HG02852 (cell line): ENCODE measurements around the gene C2CD4B.

Experiments
- ATAC-seq: cut with Tn5 transposase; IDR thresholded peaks from one replicate; pipeline ENCODE4 v1.9.1; 2021; ENCODE audit warnings: mild to moderate bottlenecking, moderate library complexity; ENCODE audit not compliant: unreplicated experiment

The C2CD4B gene

DNA sequence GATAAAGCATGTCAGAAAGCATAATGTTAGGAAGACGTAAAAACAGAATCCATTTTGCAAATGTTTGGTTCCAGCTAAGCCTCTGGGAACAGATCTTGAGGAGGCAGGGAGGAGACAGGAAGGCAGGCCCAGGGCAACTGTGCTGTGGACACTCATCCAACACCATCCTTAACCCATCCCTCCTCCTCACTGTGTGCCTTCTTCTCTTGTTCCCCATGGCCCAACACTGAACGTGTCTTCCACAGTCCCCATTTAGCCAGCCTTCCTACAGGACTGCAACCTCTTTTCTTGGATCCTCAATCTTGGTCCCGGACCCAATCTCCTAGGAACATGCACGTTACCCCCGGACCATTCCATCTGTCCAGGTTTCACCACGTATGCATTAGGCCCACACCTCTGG, 15.4 kb downstream of the C2CD4B start:
- ATAC-seq = no peak

DNA sequence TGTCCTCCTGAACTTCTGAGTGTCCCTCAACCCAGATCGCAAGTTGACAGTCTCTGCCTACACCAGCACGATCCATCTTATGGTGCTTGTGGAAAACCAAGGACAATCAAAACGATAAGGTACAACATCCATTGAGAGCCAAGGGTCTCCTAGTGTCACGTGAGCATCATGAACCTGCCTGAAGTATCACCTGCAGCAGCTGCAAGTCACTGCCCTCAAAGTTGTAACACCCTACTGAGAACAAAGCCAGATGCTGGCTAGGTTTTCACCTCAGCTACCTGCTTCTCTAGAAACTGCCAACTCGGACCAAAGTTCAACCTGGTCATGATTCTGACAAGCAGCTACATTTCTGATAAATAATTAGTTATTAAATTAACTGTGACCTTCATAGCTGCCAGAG, 17.5 kb downstream of the C2CD4B start:
- no peak for ATAC-seq

DNA sequence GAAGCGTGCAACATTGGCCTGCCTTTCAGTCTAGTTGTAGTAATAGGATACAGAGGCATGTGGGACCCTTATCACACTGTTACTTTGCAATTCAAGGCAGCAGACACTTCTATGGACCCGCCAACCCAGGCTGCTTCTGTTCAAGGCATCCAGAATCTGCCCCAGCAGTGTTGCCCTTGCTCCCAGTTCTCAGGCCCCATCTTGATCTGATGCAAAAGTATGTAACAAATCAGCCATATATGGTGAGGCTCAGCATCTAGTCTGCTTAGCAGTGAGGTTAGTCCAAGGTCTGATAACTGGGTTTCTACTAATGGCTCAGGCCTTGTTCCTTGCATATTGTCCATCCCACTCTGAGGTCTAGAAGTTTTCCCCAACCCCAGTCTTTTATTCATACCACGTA, 17.9 kb downstream of the C2CD4B start:
- no peak for ATAC-seq

- no peak for ATAC-seq
Observed at GRCh38 chr15:62145015-62145735, 19.9 kb downstream of the C2CD4B start.

DNA sequence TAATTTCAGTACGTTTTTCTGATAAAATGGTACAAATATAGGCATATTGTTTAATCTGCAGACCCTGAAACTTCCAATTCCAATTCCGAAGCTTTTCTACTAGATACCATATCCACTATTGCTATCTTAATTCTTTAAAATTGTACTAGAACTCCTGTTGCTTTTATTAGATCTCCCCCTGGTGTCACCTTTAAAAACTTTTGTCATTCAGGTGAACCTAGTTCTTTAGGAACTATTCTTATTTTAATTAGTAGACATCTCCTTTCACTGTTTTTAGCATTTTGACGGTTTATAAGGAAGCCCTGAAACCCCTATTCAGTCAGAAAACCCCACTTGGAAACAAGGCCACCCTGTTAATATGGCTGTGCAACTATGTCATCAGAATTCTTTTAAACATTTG, 22.3 kb downstream of the C2CD4B start:
- no peak for ATAC-seq

DNA sequence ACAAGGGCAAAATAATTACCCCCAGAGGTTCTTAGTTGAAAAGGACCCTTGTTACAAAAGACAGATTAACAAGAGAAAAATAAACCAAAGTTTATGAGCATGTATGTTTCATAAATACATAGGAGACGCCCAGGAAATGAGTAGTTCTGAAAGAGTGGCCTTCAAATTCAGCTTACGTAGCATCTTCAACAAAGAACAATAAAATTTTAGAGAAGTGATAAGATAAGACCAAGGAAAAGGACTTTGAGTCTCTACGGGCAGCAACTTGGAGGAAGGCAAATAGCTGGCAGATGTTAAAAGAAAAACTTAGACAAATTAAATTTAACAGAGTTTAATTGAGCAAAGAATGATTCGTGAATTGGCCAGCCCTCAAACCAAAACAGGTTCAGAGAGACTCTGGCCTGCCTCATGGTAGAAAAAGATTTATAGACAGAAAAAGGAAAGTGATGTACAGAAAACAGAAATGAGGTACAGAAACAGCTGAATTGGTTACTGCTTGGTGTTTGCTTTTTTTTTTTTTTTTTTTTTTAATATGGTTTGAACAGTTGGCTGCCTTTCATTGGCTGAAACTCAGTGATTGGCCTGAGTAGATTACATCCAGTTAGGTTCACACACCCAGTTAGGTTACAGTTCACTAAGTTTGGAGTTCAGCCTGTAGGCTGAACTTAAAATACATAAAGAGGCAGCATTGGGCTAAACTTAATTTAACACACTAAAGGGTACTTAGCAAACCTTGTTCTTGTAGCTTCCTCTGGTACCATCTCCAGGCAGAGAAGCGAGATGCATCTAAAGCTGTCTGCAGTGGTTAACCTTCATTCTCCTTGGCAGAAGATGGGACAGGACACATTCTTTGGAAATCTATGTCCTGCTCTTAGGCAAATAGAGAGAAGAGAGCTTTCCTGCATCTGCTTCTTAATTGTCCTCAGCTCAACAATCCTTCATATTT, 23.2 kb downstream of the C2CD4B start:
- ATAC-seq = no peak

DNA sequence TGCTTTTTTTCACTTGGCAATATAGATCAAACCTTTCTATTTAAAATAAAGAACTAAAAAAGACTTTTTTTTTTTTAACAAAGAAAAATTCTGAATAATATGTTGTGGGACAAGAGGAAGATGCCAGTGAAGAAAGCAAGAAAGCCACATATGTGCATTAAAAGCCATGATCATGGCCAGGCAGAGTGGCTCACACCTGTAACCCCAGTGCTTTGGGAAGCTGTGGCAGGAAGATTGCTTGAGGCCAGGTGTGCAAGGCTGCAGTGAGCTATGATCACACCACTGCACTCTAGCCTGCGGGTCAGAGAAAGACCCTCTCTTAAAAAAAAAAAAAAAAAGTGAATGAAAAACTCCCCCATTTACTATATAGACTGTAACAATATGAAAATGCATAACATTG, 23.9 kb downstream of the C2CD4B start:
- ATAC-seq = no peak

DNA sequence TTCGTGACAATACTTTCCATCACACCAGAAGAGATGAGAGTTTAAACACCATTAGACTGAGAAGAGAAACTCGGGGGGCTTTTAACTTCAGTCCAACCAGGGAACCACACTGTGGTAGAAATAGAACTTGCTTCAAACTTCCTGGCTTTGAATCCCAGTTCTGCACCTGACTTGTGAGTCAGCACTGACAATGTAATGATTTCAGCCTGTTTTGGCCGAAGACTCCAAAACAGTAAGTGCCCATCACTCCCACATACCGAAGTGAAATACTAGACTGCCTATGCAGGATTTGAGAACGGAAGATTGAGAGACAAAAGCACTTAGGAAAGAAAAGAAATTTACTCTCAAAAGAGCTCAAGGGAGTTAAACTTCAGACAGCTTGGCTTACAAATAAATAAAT, 27.0 kb downstream of the C2CD4B start:
- ATAC-seq = no peak

DNA sequence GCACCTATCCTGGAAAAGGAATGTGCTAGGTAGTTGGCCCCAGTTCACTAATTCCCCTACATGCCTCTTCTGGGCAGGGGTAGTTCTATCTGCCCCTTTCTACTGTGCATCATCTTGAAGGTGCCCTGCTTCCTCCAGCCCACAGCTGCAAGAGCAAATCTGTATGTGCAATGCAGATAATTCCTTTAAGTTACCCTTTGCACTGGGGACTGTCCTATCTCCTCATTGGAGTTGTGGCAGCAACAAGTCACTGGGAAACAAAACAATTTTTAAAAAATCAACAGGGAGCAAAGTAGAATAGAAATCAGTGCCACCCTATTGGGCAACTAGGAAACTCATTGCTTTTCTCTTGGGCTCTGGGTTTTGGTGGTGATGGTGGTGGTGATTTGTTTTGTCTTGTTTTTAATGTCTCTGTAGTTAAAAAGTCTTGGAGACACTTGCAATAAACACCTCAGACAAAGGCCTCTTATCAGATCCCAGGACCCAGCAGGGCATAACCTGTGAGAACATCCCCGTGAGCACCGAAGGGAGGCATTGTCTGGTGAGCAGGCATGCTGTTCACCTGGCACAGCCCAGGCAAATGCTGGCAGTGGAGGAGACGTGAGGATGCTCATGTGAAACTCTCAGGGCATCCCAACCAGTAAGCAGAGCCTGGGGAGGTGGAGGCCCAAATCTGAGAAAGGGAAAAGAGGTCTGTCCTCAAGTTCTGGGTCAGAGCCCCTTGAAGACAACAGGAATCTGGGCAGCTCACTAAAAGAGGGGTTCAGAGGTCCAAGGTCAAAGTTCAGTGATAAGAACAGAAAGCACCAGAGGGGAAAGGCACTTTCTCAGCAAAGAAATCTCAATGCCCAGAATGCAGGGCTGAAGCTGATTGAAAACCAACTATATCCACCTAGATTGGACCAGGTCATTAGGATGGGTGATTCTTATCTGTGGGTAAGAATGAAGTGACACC, 27.9 kb downstream of the C2CD4B start:
- ATAC-seq = no peak

DNA sequence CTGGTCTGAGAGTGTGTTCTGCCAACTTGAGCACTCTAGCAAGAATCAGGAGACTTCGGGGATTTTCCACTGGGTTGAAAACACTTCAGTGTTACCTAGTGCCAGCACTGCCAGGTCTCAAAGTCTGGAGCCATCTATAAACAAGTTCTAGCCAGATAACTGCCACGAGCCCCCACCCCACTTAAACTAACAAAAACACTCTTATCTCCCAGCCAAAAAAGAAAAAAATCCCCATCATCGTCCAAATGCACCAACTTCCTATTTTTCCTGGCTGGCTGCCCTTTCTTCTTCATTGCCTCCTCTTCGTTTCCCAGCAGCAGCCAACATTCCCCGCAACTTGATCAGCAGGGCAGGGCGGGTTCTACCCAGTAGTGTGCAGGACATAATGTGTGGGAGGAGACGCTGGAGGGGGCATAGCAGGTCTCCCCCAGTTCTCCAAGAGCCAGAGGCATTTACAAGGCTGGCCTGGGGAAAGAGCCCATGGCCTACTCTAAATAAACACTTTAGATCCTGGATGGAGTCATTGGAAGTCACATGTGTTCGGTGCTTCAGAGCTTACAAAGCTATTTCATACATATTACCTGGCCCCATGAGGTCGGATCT, 29.5 kb downstream of the C2CD4B start:
- ATAC-seq = no peak

DNA sequence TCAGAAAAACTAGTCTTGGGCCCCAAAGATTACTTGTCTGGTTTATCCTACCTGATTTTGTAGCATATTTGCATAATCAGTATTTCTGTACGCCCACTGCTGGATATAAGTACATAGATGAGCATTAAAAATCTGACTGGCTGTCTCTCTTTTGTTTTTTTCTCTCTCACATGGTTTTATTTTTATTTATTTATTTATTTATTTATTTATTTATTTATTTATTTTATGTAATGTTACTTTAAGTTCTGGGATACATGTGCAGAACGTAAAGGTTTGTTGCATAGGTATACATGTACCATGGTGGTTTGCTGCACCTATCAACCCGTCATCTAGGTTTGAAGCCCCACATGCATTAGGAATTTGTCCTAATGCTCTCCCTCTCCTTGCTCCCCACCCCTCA, 31.9 kb downstream of the C2CD4B start:
- ATAC-seq = no peak

- ATAC-seq = no peak
Observed at GRCh38 chr15:62128916-62129315, 36.2 kb downstream of the C2CD4B start.

DNA sequence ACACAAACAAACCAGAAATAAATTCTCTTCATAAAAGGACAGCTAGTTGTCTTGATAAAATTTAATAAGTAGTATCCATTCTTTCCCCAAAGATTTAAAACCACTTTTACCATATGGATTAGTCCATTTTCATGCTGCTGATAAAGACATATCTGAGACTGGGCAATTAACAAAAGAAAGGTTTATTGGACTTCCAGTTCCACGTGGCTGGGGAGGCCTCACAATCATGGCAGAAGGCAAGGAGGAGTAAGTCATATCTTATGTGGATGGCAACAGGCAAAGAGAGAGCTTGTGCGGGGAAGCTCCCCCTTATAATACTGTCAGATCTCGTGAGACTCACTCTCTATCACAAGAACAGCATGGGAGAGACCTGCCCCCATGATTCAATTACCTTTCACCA, 38.7 kb downstream of the C2CD4B start:
- ATAC-seq = no peak

- peak; percentile 44 for ATAC-seq
Observed at GRCh38 chr15:62125773-62126172, 39.3 kb downstream of the C2CD4B start.

DNA sequence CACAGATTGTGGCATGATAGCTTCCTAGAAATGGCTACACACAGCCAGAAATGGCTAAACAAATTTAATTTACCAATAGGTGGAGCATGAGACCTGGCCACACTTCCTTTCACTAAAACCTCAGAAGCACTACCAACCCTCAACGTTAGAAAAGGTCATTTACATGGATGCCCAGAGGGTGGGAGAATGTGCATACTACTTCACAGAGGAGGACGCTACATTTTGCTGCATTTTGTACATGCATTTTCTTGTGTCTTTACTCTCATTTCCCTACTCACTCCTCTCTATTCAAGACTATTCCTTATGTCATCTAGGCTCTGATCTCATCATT, 40.1 kb downstream of the C2CD4B start:
- no peak for ATAC-seq

- ATAC-seq = no peak
Observed at GRCh38 chr15:62124176-62124972, 40.7 kb downstream of the C2CD4B start.

- ATAC-seq = no peak
Observed at GRCh38 chr15:62122249-62122648, 42.8 kb downstream of the C2CD4B start.

DNA sequence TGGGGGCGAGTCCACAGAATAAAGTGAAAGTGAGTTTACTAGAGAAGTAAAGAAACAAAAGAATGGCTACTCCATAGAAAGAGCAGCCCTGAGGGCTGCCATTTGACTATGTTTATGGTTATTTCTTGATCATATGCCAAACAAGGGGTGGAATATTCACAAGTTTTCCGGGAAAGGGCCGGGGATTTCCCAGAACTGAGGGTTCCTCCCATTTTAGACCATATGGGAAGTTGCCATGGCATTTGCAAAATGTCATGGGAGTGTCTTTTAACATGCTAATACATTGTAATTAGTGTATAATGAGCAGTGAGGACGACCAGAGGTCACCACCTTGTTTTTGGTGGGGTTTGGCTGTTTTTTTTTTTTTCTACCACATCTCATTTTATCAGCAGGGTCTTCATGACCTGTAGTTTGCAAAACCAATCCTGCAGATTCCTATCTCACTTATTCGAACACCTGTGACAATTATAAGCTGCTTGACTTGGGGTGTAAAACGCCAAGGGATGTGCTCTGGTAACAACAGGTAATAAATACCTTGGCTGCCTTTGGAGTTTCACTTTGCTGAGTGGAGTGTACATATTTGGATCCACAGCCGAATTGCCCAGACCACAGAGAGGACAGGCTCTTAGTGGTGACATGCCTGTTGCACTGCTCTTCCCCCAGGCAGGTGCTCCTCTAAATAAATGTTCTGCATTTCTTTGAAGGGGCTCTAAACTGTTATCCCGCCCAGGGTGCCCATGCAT, 43.6 kb downstream of the C2CD4B start:
- no peak for ATAC-seq

GRCh38 chr15:62120776-62121175, 44.3 kb downstream of the C2CD4B start:
- ATAC-seq = no peak
